Heart left ventricle (tissue), 16 donors: ENCODE measurements around the gene GBP1. TPM values are rescaled to one million over a fixed set of nuclear protein-coding genes. Genes with fewer than 3 reads are reported as not detected.

Experiments
- ATAC-seq, 4 donors: fragments of 200-7000 bp; cut with Tn5 transposase; one replicate each; pipeline ENCODE4 v1.9.1; 2020 to 2022; ENCODE audit warnings: moderate library complexity in 4 of 4, mild to moderate bottlenecking in 3 of 4, moderate number of reproducible peaks in 1 of 4
- DNase-seq, 5 donors: peaks; one replicate each; pipeline ENCODE4 v3.0.0-alpha.2; 2020
- H3K27ac ChIP-seq, 12 donors: fragments of 200-600 bp; sonication (generic) in 4 of 12; one replicate each; pipeline versions ENCODE4 v1.5.0 to v1.8.0; 2016 to 2022; ENCODE audit warnings: mild to moderate bottlenecking in 2 of 12
- H3K27me3 ChIP-seq, 9 donors: fragments of 200-600 bp; sonication (generic) in 2 of 9; one replicate each; pipeline versions ENCODE4 v1.5.1 to v1.8.0; 2016 to 2022; ENCODE audit warnings: mild to moderate bottlenecking in 3 of 9
- H3K36me3 ChIP-seq, 9 donors: fragments of 200-600 bp; sonication (generic) in 2 of 9; one replicate each; pipeline versions ENCODE4 v1.5.0 to v1.8.0; 2018 to 2022; ENCODE audit warnings: mild to moderate bottlenecking in 2 of 9
- H3K4me1 ChIP-seq, 12 donors: fragments of 200-600 bp; sonication (generic) in 4 of 12; one replicate each; pipeline versions ENCODE4 v1.5.0 to v1.8.0; 2016 to 2022; ENCODE audit warnings: mild to moderate bottlenecking in 3 of 12
- H3K4me3 ChIP-seq, 12 donors: fragments of 200-600 bp; sonication (generic) in 4 of 12; one replicate each; pipeline versions ENCODE4 v1.5.0 to v1.8.0; 2017 to 2022; ENCODE audit warnings: mild to moderate bottlenecking in 9 of 12, moderate library complexity in 4 of 12
- H3K9me3 ChIP-seq, 12 donors: fragments of 200-600 bp; sonication (generic) in 4 of 12; one replicate each; pipeline versions ENCODE4 v1.5.0 to v1.8.0; 2016 to 2022; ENCODE audit warnings: mild to moderate bottlenecking in 1 of 12
- CTCF ChIP-seq, 12 donors: fragments of 200-600 bp; sonication (generic) in 4 of 12; IDR thresholded peaks; one replicate each; pipeline versions ENCODE4 v1.5.0 to v1.8.0; 2018 to 2022; ENCODE audit warnings: antibody characterized with exemption in 12 of 12, mild to moderate bottlenecking in 5 of 12
- POLR2A ChIP-seq, 2 donors: fragments of 450-650 bp; IDR thresholded peaks; one replicate each; pipeline ENCODE4 v1.6.1; 2017; ENCODE audit warnings: antibody characterized with exemption in 2 of 2, mild to moderate bottlenecking in 2 of 2, moderate library complexity in 2 of 2
- WGBS, 4 donors: extraction: QIAGEN DNeasy Blood & Tissue Kit in 2 of 4; methylation state at CpG; one replicate each; pipeline versions ENCODE4 v1.1.5 to v1.1.7; 2013 to 2018; 5-methylcytosine and 5-hydroxymethylcytosine counted together
- intact Hi-C, 10 donors: fragments of 100-400 bp; cut with DNase I; formaldehyde crosslinking; loops; one replicate each; pipeline versions ENCODE4 v1.11.1 to v1.14.2; 2022
- polyA plus RNA-seq, 2 donors: library from polyadenylated mRNA; stranded (reverse); fragments of 200-250 nt; gene quantifications; one replicate each; pipeline ENCODE4 v1.2.3, GENCODE V29; 2013
- total RNA-seq, 9 donors: library from RNA; depleted of rRNA in 2 of 9; stranded (reverse); fragments of >200 nt in 2 of 9; fragmentation: NEBNext Ultra II Directional in 3 of 9; extraction: Animal tissue kit (Norgen Biotek cat#: 25700) in 3 of 9; gene quantifications; one replicate each; pipeline versions ENCODE4 v1.1.0 to v1.2.4, GENCODE V29; 2016 to 2023
- donor health status: ischemic (EF 13 %, LVEDD 7.1; RV severe dilation, severe dysfunction).
- donor health status: healthy with polysubstance abuse.
- donor health status: DM: no; HTN: yes; CAD: no.
- donor health status: DM: no; HTN: no; CAD: no.
- donor health status: ischemic (EF 25% LVEDD 6.9; RV normal size, moderate dysfunction).
- donor health status: ischemic (EF 25% LVEDD 5.7; RV mildly dilated, moderate dysfunction).
- donor health status: healthy.
- donor health status: DM: yes; HTN: yes; CAD: no.
- donor health status: ischemic (EF 35%, LVEDD 5.7; RV mildly dilated, moderate dysfunction).
- donor health status: nonischemic (EF 11% LVEDD 7.7; RV severe dilation, severe dysfunction).
- donor health status: DM: yes; HTN: yes; CAD: no.
- donor health status: PGD.
- donor health status: ischemic (EF 29% LVEDD 5.4; RV normal size, mild dysfunction).
- donor health status: nonischemic (EF 23%, LVEDD 6.1; RV moderate dilation, normal function).

Gene GBP1
- total and polyA plus RNA-seq, 11 donors: 3.6 to 170 (median 5.8) TPM

DNA sequence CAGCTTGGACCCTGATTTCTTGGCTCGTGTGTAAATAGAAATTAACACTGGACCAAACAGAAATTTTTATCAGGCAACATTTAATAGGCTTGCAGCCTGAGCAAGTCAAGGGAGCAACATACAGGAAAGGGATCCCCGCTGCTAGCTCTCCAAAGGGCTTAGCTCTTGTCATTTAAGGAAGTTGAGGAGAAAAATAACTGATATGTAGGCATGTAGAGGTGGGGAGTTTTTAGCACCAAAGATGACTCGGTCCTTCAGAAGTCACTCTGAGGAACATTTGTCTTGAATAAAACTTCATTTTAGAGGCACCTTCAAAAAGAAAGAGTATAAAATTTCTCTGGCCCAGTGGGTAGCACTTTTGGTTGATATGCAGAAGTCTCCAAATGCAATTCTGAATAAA lies 33.8 kb upstream of the GBP1 start:
- Histone ChIP-seq H3K4me3 (no peak overlapping the region), H3K27ac (no peak overlapping the region), H3K36me3 (no peaks in the 10 kb centered on the region), H3K9me3 (peaks cover 0 to 10% (median 2%) of the 10 kb centered on the region in 12 donors), H3K27me3 (no peaks in the 10 kb centered on the region), H3K4me1 (no peaks in the 10 kb centered on the region)
- WGBS, 4 donors: 70 to 80% (median 76%) methylated on average over 3 of the region's 3 CpGs
- intact Hi-C loops: no loop called here
- ATAC-seq (no peak), DNase-seq (no peak)
- no peak for TF ChIP-seq CTCF (IDR thresholded peaks at IDR 0.05)
- TF ChIP-seq POLR2A (IDR thresholded peaks at IDR 0.05): no peak

- ATAC-seq: no peak
- DNase-seq: no peak
- Histone ChIP-seq H3K27me3 (no peaks in the 10 kb centered on the region), H3K27ac (no peak overlapping the region), H3K4me3 (no peak overlapping the region), H3K4me1 (no peaks in the 10 kb centered on the region), H3K9me3 (peaks cover 0 to 10% (median 2%) of the 10 kb centered on the region in 12 donors), H3K36me3 (no peaks in the 10 kb centered on the region)
- WGBS, 4 donors: 86 to 92% (median 89%) methylated on average over 2 of the region's 2 CpGs
- TF ChIP-seq POLR2A (IDR thresholded peaks at IDR 0.05) (no peak), CTCF (IDR thresholded peaks at IDR 0.05) (no peak)
- intact Hi-C loops: no loop called here
Observed at GRCh38 chr1:89095737-89096136, 30.7 kb upstream of the GBP1 start.

DNA sequence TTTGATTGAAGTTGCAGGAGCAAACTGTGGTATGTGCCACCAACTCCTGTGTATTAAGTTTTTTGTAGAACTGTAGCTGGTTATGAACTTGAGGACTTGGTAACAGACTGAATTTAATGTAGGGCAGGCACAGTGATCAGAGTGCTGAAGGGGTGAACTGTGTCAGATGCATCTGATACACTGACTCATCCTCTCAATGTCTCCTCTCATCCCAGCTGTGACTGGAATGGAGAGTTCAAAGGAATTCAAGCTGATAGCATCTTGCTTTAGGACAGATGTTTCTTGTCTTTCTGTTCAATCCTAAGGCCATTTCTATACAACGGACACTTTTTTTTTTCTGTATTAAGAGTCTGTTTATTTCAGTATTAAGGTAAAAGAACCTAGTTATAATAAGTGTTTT lies 25.0 kb upstream of the GBP1 start:
- H3K4me3 ChIP-seq: no peak overlapping the region
- H3K4me1 ChIP-seq: no peaks in the 10 kb centered on the region
- DNase-seq (no peak), ATAC-seq (no peak)
- no peak for TF ChIP-seq CTCF (IDR thresholded peaks at IDR 0.05)
- TF ChIP-seq POLR2A (IDR thresholded peaks at IDR 0.05): no peak
- no peak overlapping the region for H3K27ac ChIP-seq
- no peaks in the 10 kb centered on the region for H3K27me3 ChIP-seq
- 62 to 84% (median 76%) methylated on average over 1 of the region's 1 CpG for WGBS, 4 donors
- intact Hi-C loops: loop anchor here in 7 of 10 donors (5.0 to 10.0 kb wide), 8 partner anchors 93 to 367 kb away; partner anchors contain the start of gene GBP4 (in 1 of the 7)
- H3K36me3 ChIP-seq: no peaks in the 10 kb centered on the region
- no peaks in the 10 kb centered on the region for H3K9me3 ChIP-seq

- Histone ChIP-seq H3K27me3 (no peaks in the 10 kb centered on the region), H3K9me3 (no peaks in the 10 kb centered on the region), H3K36me3 (no peaks in the 10 kb centered on the region), H3K4me1 (no peaks in the 10 kb centered on the region), H3K27ac (no peak overlapping the region), H3K4me3 (no peak overlapping the region)
- intact Hi-C loops: loop anchor here in 7 of 10 donors (5.0 to 10.0 kb wide), 8 partner anchors 91 to 369 kb away; partner anchors contain the start of gene GBP4 (in 1 of the 7)
- no peak for ATAC-seq
- no peak for DNase-seq
- 80 to 86% (median 81%) methylated on average over 10 of the region's 10 CpGs for whole genome bisulfite sequencing, 4 donors
- no peak for TF ChIP-seq CTCF (IDR thresholded peaks at IDR 0.05)
- no peak for TF ChIP-seq POLR2A (IDR thresholded peaks at IDR 0.05)
Observed at GRCh38 chr1:89088572-89088971, 23.6 kb upstream of the GBP1 start.
